ENCODE data around the gene UBE2F. TPM values are rescaled to one million over a fixed set of nuclear protein-coding genes. Genes with fewer than 3 reads are reported as not detected.

The UBE2F gene
- total and polyA plus RNA-seq, 2 of the 13 experiments (the other 11 are each of a cell fraction or from before 2014, with no cell fraction given): 35.4 to 73.1 TPM

- TF ChIP-seq NAIF1 (CRISPR knock-in tag; IDR thresholded peaks at IDR 0.05; ENCODE audit: borderline replicate concordance) (no peak), GABPA (IDR thresholded peaks at IDR 0.05; ENCODE audit: low read depth, low read length) (no peak), GABPA (CRISPR knock-in tag; IDR thresholded peaks at IDR 0.05; ENCODE audit: low read depth) (no peak), REL (CRISPR knock-in tag; conservative IDR thresholded peaks at IDR 0.05) (no peak), PRPF4 (IDR thresholded peaks at IDR 0.05; ENCODE audit: low read depth, low read length, poor library complexity, severe bottlenecking) (no peak)
- TF ChIP-seq, protein P1, sequence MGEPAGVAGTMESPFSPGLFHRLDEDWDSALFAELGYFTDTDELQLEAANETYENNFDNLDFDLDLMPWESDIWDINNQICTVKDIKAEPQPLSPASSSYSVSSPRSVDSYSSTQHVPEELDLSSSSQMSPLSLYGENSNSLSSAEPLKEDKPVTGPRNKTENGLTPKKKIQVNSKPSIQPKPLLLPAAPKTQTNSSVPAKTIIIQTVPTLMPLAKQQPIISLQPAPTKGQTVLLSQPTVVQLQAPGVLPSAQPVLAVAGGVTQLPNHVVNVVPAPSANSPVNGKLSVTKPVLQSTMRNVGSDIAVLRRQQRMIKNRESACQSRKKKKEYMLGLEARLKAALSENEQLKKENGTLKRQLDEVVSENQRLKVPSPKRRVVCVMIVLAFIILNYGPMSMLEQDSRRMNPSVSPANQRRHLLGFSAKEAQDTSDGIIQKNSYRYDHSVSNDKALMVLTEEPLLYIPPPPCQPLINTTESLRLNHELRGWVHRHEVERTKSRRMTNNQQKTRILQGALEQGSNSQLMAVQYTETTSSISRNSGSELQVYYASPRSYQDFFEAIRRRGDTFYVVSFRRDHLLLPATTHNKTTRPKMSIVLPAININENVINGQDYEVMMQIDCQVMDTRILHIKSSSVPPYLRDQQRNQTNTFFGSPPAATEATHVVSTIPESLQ (CRISPR knock-in tag; conservative IDR thresholded peaks at IDR 0.05): no peak
- TF ChIP-seq, protein P2, sequence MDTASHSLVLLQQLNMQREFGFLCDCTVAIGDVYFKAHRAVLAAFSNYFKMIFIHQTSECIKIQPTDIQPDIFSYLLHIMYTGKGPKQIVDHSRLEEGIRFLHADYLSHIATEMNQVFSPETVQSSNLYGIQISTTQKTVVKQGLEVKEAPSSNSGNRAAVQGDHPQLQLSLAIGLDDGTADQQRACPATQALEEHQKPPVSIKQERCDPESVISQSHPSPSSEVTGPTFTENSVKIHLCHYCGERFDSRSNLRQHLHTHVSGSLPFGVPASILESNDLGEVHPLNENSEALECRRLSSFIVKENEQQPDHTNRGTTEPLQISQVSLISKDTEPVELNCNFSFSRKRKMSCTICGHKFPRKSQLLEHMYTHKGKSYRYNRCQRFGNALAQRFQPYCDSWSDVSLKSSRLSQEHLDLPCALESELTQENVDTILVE (CRISPR knock-in tag; IDR thresholded peaks at IDR 0.05): no peak
Observed at GRCh38 chr2:238016526-238016925, 49.7 kb downstream of the UBE2F start (continued).

DNA sequence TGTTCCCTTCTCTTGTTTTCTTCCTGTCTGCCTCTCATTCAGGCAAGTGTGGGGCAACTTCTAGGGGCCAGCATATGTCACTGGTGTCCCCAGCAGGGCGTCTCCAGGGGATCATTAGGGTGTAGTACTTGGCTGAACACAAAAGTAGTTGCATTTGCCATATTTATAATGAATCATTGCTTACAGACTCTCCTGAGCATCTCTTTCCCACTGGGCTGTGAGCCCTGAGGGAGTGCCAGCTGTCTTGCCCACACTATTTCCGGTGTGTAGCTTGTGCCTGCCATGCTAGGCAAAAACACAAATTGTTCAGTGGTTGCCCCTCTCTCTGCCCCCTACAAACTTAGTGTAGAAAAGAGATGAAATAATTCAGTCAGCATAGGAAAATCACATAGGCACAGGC, 53.1 kb downstream of the UBE2F start:
- H3K9me3 ChIP-seq (ENCODE audit: low read length): no peaks in the 10 kb centered on the region
- no TSS peak for BruUV-seq (replicated peaks)
- H2AFZ ChIP-seq (ENCODE audit: low read length): no peak overlapping the region
- no peak overlapping the region for H3K4me3 ChIP-seq (replicated peaks in 1 of 3; ENCODE audit: insufficient read depth in 1 of 3, low read depth in 2 of 3, low read length in 3 of 3)
- ATAC-seq (no peak), FAIRE-seq (no peak), DNase-seq (ENCODE audit: low spot score) (no peak)
- H3K9ac ChIP-seq (ENCODE audit: insufficient read depth, low read depth, low read length): no peak overlapping the region
- ChIA-PET POLR2A (no interaction called here), CTCF (ENCODE audit: low intra/inter-chr PET ratio, low total read pairs) (no interaction called here)
- H3K4me1 ChIP-seq (ENCODE audit: insufficient read depth, low read length): no peaks in the 10 kb centered on the region
- H3K4me2 ChIP-seq (ENCODE audit: low read depth, low read length): no peak overlapping the region
- H3K27me3 ChIP-seq (ENCODE audit: control insufficient read depth in 1 of 2, insufficient read depth in 2 of 2, low read length in 2 of 2): no peaks in the 10 kb centered on the region
- peaks cover 16 to 36% of the 10 kb centered on the region in 2 experiments; a peak in 4 of 5 replicates for H3K36me3 ChIP-seq (replicated peaks in 1 of 2; ENCODE audit: control insufficient read depth in 1 of 2, insufficient read depth in 2 of 2, low read length in 2 of 2)
- H4K20me1 ChIP-seq (ENCODE audit: insufficient read depth, low read length): no peaks in the 10 kb centered on the region
- no peak overlapping the region for H3K27ac ChIP-seq (ENCODE audit: extremely low read length, insufficient read depth, low read length)
- intact Hi-C loops (cut with micrococcal nuclease; ENCODE audit: unreplicated experiment) (no loop called here), in situ Hi-C loops (cut with HindIII; ENCODE audit: extremely low pct_ligation_motif_present, low pct_unique_long_range_greater_than_20kb) (no loop called here)
- WGBS (ENCODE audit: low lambda C conversion rate): 95% methylated on average over 2 of the region's 2 CpGs
- H3K79me2 ChIP-seq (ENCODE audit: insufficient read depth, low read length): no peaks in the 10 kb centered on the region
- TF ChIP-seq ESRRA (CRISPR knock-in tag; IDR thresholded peaks at IDR 0.05; ENCODE audit: low read depth) (no peak), ZNF781 (CRISPR knock-in tag; IDR thresholded peaks at IDR 0.05; ENCODE audit: borderline replicate concordance, not compliant biosample characterization) (no peak), HNRNPK (IDR thresholded peaks at IDR 0.05; ENCODE audit: low read depth, low read length, poor library complexity, severe bottlenecking) (no peak), MEIS2 (CRISPR knock-in tag; IDR thresholded peaks at IDR 0.05) (no peak), ZNF605 (CRISPR knock-in tag; IDR thresholded peaks at IDR 0.05) (no peak), SP1 (IDR thresholded peaks at IDR 0.05) (no peak), SP1 (CRISPR knock-in tag; IDR thresholded peaks at IDR 0.05) (no peak)
- TF ChIP-seq, protein P3, sequence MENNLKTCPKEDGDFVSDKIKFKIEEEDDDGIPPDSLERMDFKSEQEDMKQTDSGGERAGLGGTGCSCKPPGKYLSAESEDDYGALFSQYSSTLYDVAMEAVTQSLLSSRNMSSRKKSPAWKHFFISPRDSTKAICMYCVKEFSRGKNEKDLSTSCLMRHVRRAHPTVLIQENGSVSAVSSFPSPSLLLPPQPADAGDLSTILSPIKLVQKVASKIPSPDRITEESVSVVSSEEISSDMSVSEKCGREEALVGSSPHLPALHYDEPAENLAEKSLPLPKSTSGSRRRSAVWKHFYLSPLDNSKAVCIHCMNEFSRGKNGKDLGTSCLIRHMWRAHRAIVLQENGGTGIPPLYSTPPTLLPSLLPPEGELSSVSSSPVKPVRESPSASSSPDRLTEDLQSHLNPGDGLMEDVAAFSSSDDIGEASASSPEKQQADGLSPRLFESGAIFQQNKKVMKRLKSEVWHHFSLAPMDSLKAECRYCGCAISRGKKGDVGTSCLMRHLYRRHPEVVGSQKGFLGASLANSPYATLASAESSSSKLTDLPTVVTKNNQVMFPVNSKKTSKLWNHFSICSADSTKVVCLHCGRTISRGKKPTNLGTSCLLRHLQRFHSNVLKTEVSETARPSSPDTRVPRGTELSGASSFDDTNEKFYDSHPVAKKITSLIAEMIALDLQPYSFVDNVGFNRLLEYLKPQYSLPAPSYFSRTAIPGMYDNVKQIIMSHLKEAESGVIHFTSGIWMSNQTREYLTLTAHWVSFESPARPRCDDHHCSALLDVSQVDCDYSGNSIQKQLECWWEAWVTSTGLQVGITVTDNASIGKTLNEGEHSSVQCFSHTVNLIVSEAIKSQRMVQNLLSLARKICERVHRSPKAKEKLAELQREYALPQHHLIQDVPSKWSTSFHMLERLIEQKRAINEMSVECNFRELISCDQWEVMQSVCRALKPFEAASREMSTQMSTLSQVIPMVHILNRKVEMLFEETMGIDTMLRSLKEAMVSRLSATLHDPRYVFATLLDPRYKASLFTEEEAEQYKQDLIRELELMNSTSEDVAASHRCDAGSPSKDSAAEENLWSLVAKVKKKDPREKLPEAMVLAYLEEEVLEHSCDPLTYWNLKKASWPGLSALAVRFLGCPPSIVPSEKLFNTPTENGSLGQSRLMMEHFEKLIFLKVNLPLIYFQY (CRISPR knock-in tag; IDR thresholded peaks at IDR 0.05; ENCODE audit: borderline replicate concordance): no peak
